ENCODE measurements around the gene CAPNS1.

GRCh38 chr19:36103040-36103626 is 36.7 kb upstream of the CAPNS1 start:
- TF ChIP-seq, protein P1, sequence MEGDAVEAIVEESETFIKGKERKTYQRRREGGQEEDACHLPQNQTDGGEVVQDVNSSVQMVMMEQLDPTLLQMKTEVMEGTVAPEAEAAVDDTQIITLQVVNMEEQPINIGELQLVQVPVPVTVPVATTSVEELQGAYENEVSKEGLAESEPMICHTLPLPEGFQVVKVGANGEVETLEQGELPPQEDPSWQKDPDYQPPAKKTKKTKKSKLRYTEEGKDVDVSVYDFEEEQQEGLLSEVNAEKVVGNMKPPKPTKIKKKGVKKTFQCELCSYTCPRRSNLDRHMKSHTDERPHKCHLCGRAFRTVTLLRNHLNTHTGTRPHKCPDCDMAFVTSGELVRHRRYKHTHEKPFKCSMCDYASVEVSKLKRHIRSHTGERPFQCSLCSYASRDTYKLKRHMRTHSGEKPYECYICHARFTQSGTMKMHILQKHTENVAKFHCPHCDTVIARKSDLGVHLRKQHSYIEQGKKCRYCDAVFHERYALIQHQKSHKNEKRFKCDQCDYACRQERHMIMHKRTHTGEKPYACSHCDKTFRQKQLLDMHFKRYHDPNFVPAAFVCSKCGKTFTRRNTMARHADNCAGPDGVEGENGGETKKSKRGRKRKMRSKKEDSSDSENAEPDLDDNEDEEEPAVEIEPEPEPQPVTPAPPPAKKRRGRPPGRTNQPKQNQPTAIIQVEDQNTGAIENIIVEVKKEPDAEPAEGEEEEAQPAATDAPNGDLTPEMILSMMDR (IDR thresholded peaks at IDR 0.05): no peak
- no peak for TF ChIP-seq EP300 (IDR thresholded peaks at IDR 0.05)
